Loucy (cell line): Measurements from ENCODE around the gene MUC5B.
"Not testable (repeated sequence)": the region's sequence is repeated elsewhere in the genome, so short reads cannot be mapped to it uniquely, and the experiment has no call there.

ENCODE experiments used
- H2AFZ ChIP-seq: fragments of 200-600 bp; sonication (generic); 2 replicates; pipeline ENCODE4 v1.6.0; 2016; ENCODE audit warnings: antibody characterized with exemption, mild to moderate bottlenecking, low read length, moderate library complexity
- H3F3A ChIP-seq: fragments of 200-600 bp; 2 replicates; pipeline ENCODE4 v1.6.0; 2016; ENCODE audit warnings: antibody characterized with exemption, low read depth, mild to moderate bottlenecking
- H3K27me3 ChIP-seq: fragments of 200-600 bp; sonication (generic); 2 replicates; pipeline ENCODE4 v1.6.1; 2014; ENCODE audit warnings: low read length, mild to moderate bottlenecking; ENCODE audit not compliant: insufficient read depth, poor library complexity, severe bottlenecking
- H3K36me3 ChIP-seq: fragments of 200-600 bp; sonication (generic); 2 replicates; pipeline ENCODE4 v1.6.1; 2016; ENCODE audit warnings: low read length; ENCODE audit not compliant: insufficient read depth
- H3K4me1 ChIP-seq: fragments of 200-600 bp; sonication (generic); 2 replicates; pipeline ENCODE4 v1.5.1; 2014; ENCODE audit warnings: low read length, mild to moderate bottlenecking; ENCODE audit not compliant: insufficient read depth, poor library complexity, severe bottlenecking
- H3K4me2 ChIP-seq: fragments of 200-600 bp; sonication (generic); 2 replicates; pipeline ENCODE4 v1.6.0; 2014; ENCODE audit warnings: antibody characterized with exemption, low read length, low read depth, mild to moderate bottlenecking; ENCODE audit not compliant: poor library complexity, severe bottlenecking
- H3K4me3 ChIP-seq: fragments of 200-600 bp; sonication (generic); 2 replicates; pipeline ENCODE4 v1.5.1; 2014; ENCODE audit warnings: low read length, mild to moderate bottlenecking, mixed read lengths; ENCODE audit not compliant: poor library complexity, severe bottlenecking
- H3K79me2 ChIP-seq: fragments of 200-600 bp; sonication (generic); 2 replicates; pipeline ENCODE4 v1.6.1; 2014; ENCODE audit warnings: low read length; ENCODE audit not compliant: insufficient read depth
- H3K9ac ChIP-seq: fragments of 200-600 bp; sonication (generic); 2 replicates; pipeline ENCODE4 v1.6.0; 2014; ENCODE audit warnings: mild to moderate bottlenecking, low read depth, low read length, moderate library complexity; ENCODE audit not compliant: poor library complexity, severe bottlenecking
- H3K9me2 ChIP-seq: fragments of 200-600 bp; sonication (generic); replicated peaks from 2 replicates; pipeline ENCODE4 v1.6.1; 2016; ENCODE audit warnings: low read depth, low read length, mixed read lengths
- H3K9me3 ChIP-seq: fragments of 200-600 bp; sonication (generic); 2 replicates; pipeline ENCODE4 v1.6.1; 2014; ENCODE audit warnings: mild to moderate bottlenecking, antibody characterized with exemption, low read length, low read depth; ENCODE audit not compliant: insufficient read depth
- H4K20me1 ChIP-seq: fragments of 200-600 bp; sonication (generic); 2 replicates; pipeline ENCODE4 v1.6.0; 2014; ENCODE audit warnings: antibody characterized with exemption, low read length, mild to moderate bottlenecking; ENCODE audit not compliant: insufficient read depth, poor library complexity, severe bottlenecking
- CTCF ChIP-seq: fragments of 200-600 bp; sonication (generic); conservative IDR thresholded peaks from 2 replicates; pipeline ENCODE4 v1.5.1; 2014; ENCODE audit warnings: mild to moderate bottlenecking, antibody characterized with exemption, low read length
- EZH2phosphoT487 ChIP-seq: fragments of 200-600 bp; IDR thresholded peaks from 2 replicates; pipeline ENCODE4 v1.6.1; 2018; ENCODE audit warnings: antibody characterized with exemption, mild to moderate bottlenecking, moderate library complexity, borderline replicate concordance

MUC5B gene

DNA sequence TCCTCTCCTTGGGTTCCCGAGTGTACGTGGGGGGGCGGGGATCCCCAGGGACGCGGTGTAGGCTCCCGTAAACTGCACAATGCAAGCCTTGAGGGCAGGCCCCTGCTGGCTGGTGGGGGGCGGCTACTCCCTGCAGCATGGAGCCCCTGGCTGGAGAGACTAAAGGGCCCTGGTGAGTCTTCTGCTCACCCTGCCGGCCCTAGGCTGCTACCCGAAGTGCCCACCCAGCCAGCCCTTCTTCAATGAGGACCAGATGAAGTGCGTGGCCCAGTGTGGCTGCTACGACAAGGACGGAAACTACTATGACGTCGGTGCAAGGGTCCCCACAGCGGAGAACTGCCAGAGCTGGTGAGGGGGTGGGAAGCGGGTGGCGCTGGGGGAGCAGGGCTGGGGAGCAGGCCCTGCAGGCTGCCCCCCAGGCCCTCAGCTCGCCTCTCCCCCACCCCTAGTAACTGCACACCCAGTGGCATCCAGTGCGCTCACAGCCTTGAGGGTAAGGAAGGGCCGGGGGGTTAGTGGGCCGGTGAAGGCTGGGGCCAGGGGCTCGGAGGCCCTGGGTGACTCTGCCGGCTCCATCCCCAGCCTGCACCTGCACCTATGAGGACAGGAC lies 16.8 kb downstream of the MUC5B start:
- H3K9me3 ChIP-seq: peaks cover 12% of the 10 kb centered on the region; the same call in 1 of the 2 replicates
- H3K4me2 ChIP-seq: no peak overlapping the region

GRCh38 chr11:1240771-1241170 lies 17.9 kb downstream of the MUC5B start:
- peaks cover 12% of the 10 kb centered on the region; the same call in 1 of the 2 replicates for H3K9me3 ChIP-seq
- no peak overlapping the region for H2AFZ ChIP-seq
- no peaks in the 10 kb centered on the region for H3K4me1 ChIP-seq
- no peak overlapping the region for H3K4me2 ChIP-seq
- TF ChIP-seq CTCF (no peak), EZH2phosphoT487 (no peak)
- H3K4me3 ChIP-seq: no peak overlapping the region
- no peaks in the 10 kb centered on the region for H4K20me1 ChIP-seq
- no peaks in the 10 kb centered on the region for H3K9me2 ChIP-seq
- no peaks in the 10 kb centered on the region for H3K36me3 ChIP-seq
- H3K79me2 ChIP-seq: no peaks in the 10 kb centered on the region
- H3K27me3 ChIP-seq: no peaks in the 10 kb centered on the region
- H3F3A ChIP-seq: no peaks in the 10 kb centered on the region
- H3K9ac ChIP-seq: no peak overlapping the region

More for the DNA sequence above, 16.8 kb downstream of the MUC5B start:
- H4K20me1 ChIP-seq: no peaks in the 10 kb centered on the region
- H3K9ac ChIP-seq: no peak overlapping the region
- TF ChIP-seq EZH2phosphoT487: no peak
- H3F3A ChIP-seq: no peaks in the 10 kb centered on the region
- no peak overlapping the region for H3K4me3 ChIP-seq
- no peaks in the 10 kb centered on the region for H3K27me3 ChIP-seq
- H3K36me3 ChIP-seq: no peaks in the 10 kb centered on the region
- H3K9me2 ChIP-seq: no peaks in the 10 kb centered on the region
- H2AFZ ChIP-seq: no peak overlapping the region
- H3K79me2 ChIP-seq: no peaks in the 10 kb centered on the region
- H3K4me1 ChIP-seq: no peaks in the 10 kb centered on the region

DNA sequence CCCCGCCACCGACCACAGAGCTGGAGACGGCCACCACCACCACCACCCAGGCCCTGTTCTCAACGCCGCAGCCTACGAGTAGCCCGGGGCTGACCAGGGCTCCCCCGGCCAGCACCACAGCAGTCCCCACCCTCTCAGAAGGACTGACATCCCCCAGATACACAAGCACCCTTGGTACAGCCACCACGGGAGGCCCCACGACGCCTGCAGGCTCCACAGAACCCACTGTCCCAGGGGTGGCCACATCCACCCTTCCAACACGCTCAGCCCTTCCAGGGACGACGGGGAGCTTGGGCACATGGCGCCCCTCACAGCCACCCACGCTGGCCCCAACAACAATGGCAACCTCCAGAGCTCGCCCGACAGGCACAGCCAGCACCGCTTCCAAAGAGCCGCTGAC lies 18.8 kb downstream of the MUC5B start:
- no peaks in the 10 kb centered on the region for H3K27me3 ChIP-seq
- no peaks in the 10 kb centered on the region for H3K4me1 ChIP-seq
- H2AFZ ChIP-seq: no peak overlapping the region
- no peak overlapping the region for H3K4me3 ChIP-seq
- H3K9ac ChIP-seq: no peak overlapping the region
- peaks cover 8% of the 10 kb centered on the region; the same call in 1 of the 2 replicates for H3K9me3 ChIP-seq
- no peaks in the 10 kb centered on the region for H4K20me1 ChIP-seq
- no peaks in the 10 kb centered on the region for H3F3A ChIP-seq
- H3K4me2 ChIP-seq: no peak overlapping the region
- TF ChIP-seq EZH2phosphoT487 (no peak), CTCF (no peak)
- no peaks in the 10 kb centered on the region for H3K79me2 ChIP-seq
- H3K9me2 ChIP-seq: no peaks in the 10 kb centered on the region
- H3K36me3 ChIP-seq: no peaks in the 10 kb centered on the region

DNA sequence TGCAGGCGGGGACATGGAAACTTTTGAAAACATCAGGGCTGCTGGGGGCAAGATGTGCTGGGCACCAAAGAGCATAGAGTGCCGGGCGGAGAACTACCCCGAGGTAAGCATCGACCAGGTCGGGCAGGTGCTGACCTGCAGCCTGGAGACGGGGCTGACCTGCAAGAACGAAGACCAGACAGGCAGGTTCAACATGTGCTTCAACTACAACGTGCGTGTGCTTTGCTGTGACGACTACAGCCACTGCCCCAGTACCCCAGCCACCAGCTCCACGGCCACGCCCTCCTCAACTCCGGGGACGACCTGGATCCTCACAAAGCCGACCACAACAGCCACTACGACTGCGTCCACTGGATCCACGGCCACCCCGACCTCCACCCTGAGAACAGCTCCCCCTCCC lies 19.4 kb downstream of the MUC5B start:
- H3F3A ChIP-seq: no peaks in the 10 kb centered on the region
- no peak overlapping the region for H3K4me3 ChIP-seq
- no peak for TF ChIP-seq EZH2phosphoT487
- no peak for TF ChIP-seq CTCF
- H3K9ac ChIP-seq: no peak overlapping the region
- no peaks in the 10 kb centered on the region for H4K20me1 ChIP-seq
- H3K27me3 ChIP-seq: no peaks in the 10 kb centered on the region
- H3K9me2 ChIP-seq: no peaks in the 10 kb centered on the region
- no peaks in the 10 kb centered on the region for H3K36me3 ChIP-seq
- H3K79me2 ChIP-seq: no peaks in the 10 kb centered on the region
- H3K4me1 ChIP-seq: no peaks in the 10 kb centered on the region
- no peak overlapping the region for H3K4me2 ChIP-seq
- H3K9me3 ChIP-seq: peaks cover 8% of the 10 kb centered on the region; the same call in 1 of the 2 replicates
- no peak overlapping the region for H2AFZ ChIP-seq

DNA sequence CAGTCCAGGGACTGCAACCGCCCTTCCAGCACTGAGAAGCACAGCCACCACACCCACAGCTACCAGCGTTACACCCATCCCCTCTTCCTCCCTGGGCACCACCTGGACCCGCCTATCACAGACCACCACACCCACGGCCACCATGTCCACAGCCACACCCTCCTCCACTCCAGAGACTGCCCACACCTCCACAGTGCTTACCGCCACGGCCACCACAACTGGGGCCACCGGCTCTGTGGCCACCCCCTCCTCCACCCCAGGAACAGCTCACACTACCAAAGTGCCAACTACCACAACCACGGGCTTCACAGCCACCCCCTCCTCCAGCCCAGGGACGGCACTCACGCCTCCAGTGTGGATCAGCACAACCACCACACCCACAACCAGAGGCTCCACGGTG lies 19.9 kb downstream of the MUC5B start:
- not testable (repeated sequence) for H3K4me2 ChIP-seq, H3K4me1 ChIP-seq, H3K36me3 ChIP-seq, H2AFZ ChIP-seq, H3F3A ChIP-seq, H3K9me2 ChIP-seq, H3K9me3 ChIP-seq, H3K9ac ChIP-seq, H4K20me1 ChIP-seq, H3K79me2 ChIP-seq, H3K27me3 ChIP-seq, H3K4me3 ChIP-seq
